NB4 (cell line): ENCODE results near the gene RABAC1.
A peak's percentile ranks its signal among the peaks of the same experiment; 100 is the strongest.

Experiments
- MYC ChIP-seq: IDR thresholded peaks from 2 replicates; pipeline ENCODE4 v1.6.1; 2011; ENCODE audit warnings: low read depth, low read length
- POLR2A ChIP-seq: IDR thresholded peaks from 2 replicates; pipeline ENCODE4 v1.6.1; 2011; ENCODE audit warnings: mild to moderate bottlenecking; ENCODE audit not compliant: insufficient read length; ENCODE audit errors: extremely low read depth
- TF ChIP-seq, protein P1 (sequence below): IDR thresholded peaks from one replicate; pipeline ENCODE4 v1.5.1; 2012; ENCODE audit warnings: low read depth, low read length
- TF ChIP-seq, protein P2 (sequence below): IDR thresholded peaks from 2 replicates; pipeline ENCODE4 v1.6.1; 2011; ENCODE audit warnings: low read depth, low read length

DNA sequence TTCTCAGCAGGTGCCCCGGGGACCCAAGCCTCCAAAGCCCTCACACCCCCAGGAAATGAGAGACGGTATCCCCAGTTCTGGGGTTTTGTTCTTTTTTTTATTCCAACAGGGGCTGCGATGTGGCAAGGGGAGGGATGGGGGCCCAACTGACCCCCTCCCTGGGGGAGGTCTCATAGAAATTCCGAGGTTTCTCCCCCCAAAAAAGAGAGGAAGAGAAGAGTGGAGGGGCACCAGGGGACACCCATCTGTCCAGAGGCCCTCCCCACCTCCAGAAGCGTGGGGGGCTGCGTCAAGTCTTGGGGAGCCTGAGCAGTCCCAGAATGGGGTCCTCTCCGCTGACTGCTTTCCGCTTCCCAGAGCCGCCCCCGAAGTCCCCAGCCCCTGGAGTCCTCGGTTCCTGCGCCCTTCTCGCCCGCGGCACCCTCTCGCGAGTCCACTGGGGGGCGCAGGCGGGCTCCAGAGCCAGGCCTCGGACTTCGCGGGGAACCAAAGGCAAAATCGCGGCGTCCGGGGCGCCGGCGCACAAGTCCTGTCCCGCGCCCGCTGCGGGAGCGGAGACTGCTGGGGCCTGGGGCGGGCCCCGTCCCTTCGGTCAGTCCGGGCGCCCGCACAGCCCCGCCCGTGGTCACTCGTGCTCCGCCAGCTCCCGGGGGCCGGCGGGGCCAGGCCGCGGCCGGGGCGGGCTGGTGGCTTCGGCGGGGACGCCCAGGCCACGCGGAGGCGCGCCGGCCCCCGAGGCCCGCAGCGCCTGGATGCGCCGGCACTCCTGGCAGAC, 39.3 kb upstream of the RABAC1 start:
- TF ChIP-seq POLR2A (no peak), MYC (no peak)
- TF ChIP-seq, protein P1, sequence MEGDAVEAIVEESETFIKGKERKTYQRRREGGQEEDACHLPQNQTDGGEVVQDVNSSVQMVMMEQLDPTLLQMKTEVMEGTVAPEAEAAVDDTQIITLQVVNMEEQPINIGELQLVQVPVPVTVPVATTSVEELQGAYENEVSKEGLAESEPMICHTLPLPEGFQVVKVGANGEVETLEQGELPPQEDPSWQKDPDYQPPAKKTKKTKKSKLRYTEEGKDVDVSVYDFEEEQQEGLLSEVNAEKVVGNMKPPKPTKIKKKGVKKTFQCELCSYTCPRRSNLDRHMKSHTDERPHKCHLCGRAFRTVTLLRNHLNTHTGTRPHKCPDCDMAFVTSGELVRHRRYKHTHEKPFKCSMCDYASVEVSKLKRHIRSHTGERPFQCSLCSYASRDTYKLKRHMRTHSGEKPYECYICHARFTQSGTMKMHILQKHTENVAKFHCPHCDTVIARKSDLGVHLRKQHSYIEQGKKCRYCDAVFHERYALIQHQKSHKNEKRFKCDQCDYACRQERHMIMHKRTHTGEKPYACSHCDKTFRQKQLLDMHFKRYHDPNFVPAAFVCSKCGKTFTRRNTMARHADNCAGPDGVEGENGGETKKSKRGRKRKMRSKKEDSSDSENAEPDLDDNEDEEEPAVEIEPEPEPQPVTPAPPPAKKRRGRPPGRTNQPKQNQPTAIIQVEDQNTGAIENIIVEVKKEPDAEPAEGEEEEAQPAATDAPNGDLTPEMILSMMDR: peak; percentile 42
- TF ChIP-seq, protein P2, sequence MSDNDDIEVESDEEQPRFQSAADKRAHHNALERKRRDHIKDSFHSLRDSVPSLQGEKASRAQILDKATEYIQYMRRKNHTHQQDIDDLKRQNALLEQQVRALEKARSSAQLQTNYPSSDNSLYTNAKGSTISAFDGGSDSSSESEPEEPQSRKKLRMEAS: no peak
